ENCODE measurements around the gene TFAP2D. TPM values are rescaled to one million over a fixed set of nuclear protein-coding genes. Genes with fewer than 3 reads are reported as not detected.

Gene TFAP2D
- total RNA-seq, 1 donor: 5.1 TPM

DNA sequence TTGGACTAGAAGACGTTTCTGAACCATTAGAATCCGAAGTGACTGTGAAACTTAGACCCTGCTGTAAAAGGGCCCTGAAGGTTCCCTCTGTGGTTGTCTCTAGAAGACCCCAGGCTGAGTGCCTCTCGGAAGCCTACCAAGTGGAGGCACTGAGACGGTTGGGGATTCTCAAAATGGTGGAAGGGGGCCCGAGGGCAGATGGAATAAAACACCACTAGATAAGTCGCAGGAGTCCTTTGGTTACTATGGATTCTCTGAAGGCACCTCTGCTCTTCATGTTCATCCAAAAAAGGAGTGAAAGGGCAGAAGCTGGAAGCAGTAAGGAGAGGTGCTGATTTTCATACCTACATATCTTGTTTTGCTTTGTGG, 4.0 kb upstream of the TFAP2D start:
- TF ChIP-seq, protein P1, sequence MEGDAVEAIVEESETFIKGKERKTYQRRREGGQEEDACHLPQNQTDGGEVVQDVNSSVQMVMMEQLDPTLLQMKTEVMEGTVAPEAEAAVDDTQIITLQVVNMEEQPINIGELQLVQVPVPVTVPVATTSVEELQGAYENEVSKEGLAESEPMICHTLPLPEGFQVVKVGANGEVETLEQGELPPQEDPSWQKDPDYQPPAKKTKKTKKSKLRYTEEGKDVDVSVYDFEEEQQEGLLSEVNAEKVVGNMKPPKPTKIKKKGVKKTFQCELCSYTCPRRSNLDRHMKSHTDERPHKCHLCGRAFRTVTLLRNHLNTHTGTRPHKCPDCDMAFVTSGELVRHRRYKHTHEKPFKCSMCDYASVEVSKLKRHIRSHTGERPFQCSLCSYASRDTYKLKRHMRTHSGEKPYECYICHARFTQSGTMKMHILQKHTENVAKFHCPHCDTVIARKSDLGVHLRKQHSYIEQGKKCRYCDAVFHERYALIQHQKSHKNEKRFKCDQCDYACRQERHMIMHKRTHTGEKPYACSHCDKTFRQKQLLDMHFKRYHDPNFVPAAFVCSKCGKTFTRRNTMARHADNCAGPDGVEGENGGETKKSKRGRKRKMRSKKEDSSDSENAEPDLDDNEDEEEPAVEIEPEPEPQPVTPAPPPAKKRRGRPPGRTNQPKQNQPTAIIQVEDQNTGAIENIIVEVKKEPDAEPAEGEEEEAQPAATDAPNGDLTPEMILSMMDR (IDR thresholded peaks at IDR 0.05; ENCODE audit: insufficient read depth, low read length): no peak
- no peak for DNase-seq (ENCODE audit: low read depth)
- H3K4me3 ChIP-seq (ENCODE audit: low read depth, low read length): no peak overlapping the region

DNA sequence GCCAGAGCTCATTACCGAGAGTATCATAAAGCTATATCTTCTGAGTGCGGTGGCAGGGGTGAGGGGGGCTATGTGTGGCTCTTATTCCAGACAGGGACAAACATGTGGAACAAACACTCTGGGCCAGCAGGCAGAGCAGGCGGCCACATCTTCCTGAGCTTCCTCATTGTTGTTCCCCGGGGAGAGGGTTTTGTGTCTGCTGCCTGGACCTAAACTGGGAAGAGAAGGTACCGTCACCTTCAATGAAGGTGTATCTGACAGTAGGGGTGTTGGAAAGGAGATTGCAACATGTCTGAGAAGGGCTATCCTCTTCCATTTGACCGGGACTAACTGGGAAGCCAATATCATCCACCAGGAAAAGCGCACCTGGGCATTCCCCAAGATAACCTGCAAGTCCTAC, 1.6 kb upstream of the TFAP2D start:
- no peak overlapping the region for H3K4me3 ChIP-seq (ENCODE audit: low read depth, low read length)
- TF ChIP-seq, protein P1 (IDR thresholded peaks at IDR 0.05; ENCODE audit: insufficient read depth, low read length): no peak
- DNase-seq (ENCODE audit: low read depth): no peak

DNA sequence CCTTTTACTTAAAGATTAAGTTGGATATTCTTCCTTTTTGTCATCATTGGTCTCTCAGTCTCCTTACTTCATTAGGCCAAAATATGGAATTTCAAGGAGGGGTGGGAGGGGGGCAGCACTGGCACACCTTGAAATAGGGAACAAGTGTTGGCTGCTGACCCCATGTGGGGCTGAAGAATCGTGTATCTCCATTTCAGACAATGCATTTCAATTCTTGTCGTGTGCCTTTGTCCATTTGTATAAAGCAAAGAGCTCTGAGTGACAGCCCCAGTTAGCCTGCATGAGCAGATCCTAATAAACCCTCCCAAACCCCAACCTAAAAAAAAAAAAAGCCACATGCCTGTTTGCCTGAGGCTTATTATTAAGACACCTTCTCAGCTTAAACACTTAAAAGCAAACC, 1.0 kb upstream of the TFAP2D start:
- TF ChIP-seq, protein P1 (IDR thresholded peaks at IDR 0.05; ENCODE audit: insufficient read depth, low read length): no peak
- H3K4me3 ChIP-seq (ENCODE audit: low read depth, low read length): no peak overlapping the region
- DNase-seq (ENCODE audit: low read depth): no peak

DNA sequence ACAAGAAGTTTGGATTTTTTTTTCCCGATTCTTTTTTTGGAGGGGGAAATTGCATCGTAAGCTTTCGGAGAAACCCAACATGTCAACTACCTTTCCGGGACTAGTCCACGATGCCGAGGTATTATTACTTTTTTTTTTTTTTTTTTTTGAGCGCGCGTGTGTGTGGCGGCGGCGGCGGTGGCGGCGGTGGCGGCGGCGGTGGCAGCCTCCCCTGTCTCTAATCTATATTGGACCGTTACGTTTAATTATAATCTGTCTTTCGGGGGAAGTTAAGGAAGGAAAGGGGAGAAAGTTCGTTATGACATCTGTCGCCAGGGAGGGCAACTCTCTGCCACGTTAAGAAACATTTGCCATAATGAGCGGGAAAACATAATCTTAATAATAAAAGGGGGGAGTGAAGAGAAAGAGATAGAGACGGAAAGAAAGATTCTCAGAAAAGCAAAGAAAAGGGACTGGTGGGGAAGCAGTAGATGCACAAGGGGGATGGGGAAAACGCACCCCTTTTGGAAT, 706 bp downstream of the TFAP2D start:
- no peak for DNase-seq (ENCODE audit: low read depth)
- TF ChIP-seq, protein P1 (IDR thresholded peaks at IDR 0.05; ENCODE audit: insufficient read depth, low read length): no peak
- no peak overlapping the region for H3K4me3 ChIP-seq (ENCODE audit: low read depth, low read length)

DNA sequence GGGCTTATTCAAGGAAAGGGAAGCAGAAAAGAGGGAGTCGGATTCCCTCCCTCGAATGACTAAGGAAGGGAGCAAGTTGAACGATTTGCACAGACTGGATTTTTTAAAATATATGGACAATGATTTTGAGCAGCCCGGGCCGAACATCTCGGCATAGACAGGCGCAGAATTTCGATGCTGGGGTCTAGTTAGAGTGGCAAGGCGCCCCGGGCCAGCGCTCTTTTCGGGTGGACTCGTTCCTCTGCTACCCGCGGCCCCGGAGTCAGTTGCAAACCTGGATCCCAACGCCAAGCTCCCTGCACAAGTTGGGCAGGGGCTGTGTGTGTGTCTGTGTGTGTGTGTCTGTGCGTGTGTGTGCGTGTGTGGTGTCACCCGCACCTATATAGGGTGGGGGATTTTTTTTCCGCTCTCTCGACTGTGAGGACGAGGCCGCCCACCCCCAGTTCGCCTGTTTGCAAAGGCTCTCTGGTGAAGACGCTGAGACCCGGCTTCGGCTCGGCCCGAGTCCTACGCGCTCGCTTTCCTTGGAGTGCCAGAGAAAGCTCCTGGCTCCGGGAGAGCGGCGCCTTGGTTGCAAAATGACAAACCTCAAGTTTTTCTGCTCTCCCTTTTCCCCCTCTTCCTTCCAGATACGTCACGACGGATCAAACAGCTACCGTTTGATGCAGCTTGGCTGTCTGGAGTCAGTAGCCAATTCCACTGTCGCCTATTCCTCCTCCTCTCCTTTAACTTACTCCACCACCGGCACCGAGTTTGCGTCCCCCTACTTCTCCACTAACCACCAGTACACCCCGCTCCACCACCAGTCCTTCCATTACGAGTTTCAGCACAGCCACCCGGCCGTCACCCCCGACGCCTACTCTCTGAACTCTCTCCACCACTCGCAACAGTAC, 1.4 kb downstream of the TFAP2D start:
- H3K4me3 ChIP-seq (ENCODE audit: low read depth, low read length): no peak overlapping the region
- no peak for DNase-seq (ENCODE audit: low read depth)
- TF ChIP-seq, protein P1 (IDR thresholded peaks at IDR 0.05; ENCODE audit: insufficient read depth, low read length): no peak

DNA sequence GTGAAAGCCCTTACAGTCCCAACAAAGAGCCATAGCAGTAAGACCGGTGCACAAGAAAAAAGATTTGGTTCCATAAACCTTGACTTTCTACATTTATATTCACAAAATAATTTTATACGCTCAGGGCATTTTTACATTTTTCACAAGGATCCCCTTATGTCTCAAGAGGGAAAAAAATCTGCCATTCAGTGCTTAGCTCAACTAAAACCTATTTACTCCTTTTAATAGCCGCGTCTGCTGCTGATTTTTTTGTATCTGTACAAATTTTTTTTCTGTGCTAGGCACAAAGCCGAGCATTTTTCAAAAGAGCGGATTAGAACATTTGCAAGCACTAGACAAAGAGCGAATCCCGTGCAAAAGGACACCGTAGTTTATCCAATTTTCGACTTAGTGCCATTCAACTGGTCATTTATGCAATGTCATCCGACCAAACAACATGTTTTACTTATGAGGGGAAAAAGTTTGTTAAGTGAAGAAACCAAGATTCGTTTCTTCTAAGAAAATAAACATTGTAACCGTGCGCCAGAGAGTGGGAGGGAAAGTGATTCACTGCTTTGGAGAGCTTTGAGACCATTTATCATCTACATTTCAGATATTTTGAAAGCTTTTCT, 3.7 kb downstream of the TFAP2D start:
- TF ChIP-seq, protein P1 (IDR thresholded peaks at IDR 0.05; ENCODE audit: insufficient read depth, low read length): no peak
- DNase-seq (ENCODE audit: low read depth): peak; percentile 38
- H3K4me3 ChIP-seq (ENCODE audit: low read depth, low read length): no peak overlapping the region
